GM19395 (cell line): ENCODE measurements around the gene TBC1D5.
A peak's percentile ranks its signal among the peaks of the same experiment; 100 is the strongest.
"Not testable (repeated sequence)": the region's sequence is repeated elsewhere in the genome, so short reads cannot be mapped to it uniquely, and the experiment has no call there.

Source experiments
- ATAC-seq: cut with Tn5 transposase; IDR thresholded peaks from one replicate; pipeline ENCODE4 v1.9.1; 2021; ENCODE audit warnings: mild to moderate bottlenecking, moderate library complexity; ENCODE audit not compliant: unreplicated experiment

Gene TBC1D5

GRCh38 chr3:17372362-17373210 is 369.8 kb downstream of the TBC1D5 start:
- no peak for ATAC-seq

GRCh38 chr3:17369973-17370372 is 372.5 kb downstream of the TBC1D5 start:
- no peak for ATAC-seq

GRCh38 chr3:17367171-17367570 is 375.3 kb downstream of the TBC1D5 start:
- no peak for ATAC-seq

DNA sequence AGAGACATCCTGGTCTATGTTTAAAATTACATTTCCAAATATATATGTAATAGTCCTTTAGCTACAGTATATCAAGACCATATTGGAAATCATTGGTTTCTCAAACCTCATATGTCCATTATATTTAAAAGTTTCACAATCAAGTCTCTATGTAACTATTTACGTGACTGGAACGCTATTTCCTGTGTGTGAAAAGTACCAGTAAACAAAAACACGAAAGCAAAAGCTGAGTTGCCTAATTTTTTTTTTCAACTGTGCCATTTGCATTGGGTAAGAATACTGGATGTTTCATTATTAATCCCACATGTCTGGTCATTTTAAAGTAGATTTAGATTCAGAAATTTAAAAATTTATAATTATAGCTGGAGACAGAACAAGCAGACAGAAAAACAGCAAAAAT is 381.4 kb downstream of the TBC1D5 start:
- no peak for ATAC-seq

DNA sequence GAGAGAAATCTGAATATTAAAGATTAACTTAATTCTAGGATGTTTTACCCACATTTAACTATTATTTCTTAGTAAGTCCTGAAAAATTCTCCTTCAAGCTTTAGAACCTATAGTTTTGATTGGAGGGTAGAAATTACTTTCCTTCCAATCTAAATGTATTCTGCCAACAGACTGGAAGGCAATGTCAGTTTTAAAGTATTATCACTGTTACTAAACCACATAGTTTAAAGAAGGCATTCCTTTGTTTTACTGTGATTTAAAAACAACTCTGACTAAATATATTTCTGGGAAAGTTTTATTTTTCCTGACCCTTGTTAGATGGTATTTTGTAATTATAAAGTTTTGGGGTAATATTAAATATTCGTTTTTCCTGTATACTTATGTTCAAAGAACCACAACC is 382.5 kb downstream of the TBC1D5 start:
- ATAC-seq: no peak

GRCh38 chr3:17357035-17357710 is 385.3 kb downstream of the TBC1D5 start:
- no peak for ATAC-seq

GRCh38 chr3:17356585-17356984 is 385.8 kb downstream of the TBC1D5 start:
- no peak for ATAC-seq

GRCh38 chr3:17355591-17355990 is 386.8 kb downstream of the TBC1D5 start:
- ATAC-seq: no peak

DNA sequence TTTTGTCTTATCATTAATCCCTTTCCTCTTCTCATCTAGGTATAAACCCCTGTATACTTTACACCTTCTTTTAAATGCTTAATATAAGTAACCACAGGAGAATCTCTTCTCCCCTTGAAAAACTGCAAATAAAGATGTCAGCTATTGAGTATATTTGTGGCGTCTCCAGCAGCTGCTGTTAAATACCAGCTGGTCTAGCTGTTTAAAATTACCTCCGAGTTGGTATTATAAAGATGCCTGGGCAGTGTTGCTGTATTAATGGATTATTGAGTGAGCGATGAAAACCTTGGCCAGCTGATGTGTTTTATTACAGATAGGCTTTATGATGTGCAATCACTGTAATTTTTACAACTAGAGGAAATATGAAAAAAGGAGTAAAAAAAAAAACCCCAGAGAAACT is 388.1 kb downstream of the TBC1D5 start:
- ATAC-seq: no peak

GRCh38 chr3:17352620-17353019 is 389.8 kb downstream of the TBC1D5 start:
- no peak for ATAC-seq

DNA sequence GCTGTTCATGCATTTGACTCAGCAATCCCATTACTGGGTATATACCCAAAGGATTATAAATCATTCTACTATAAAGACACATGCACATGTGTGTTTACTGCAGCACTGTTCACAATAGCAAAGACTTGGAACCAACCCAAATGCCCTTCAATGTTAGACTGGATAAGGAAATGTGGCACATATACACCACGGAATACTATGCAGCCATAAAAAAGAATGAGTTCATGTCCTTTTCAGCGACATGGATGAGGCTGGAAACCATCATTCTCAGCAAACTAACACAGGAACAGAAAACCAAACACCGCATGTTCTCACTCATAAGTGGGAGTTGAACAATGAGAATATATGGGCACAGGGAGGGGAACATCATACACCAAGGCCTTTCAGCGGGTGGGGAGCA is 391.2 kb downstream of the TBC1D5 start:
- ATAC-seq: not testable (repeated sequence)

- no peak for ATAC-seq
Observed at GRCh38 chr3:17349093-17349492, 393.3 kb downstream of the TBC1D5 start.

- no peak for ATAC-seq
Observed at GRCh38 chr3:17342119-17342518, 400.3 kb downstream of the TBC1D5 start.

DNA sequence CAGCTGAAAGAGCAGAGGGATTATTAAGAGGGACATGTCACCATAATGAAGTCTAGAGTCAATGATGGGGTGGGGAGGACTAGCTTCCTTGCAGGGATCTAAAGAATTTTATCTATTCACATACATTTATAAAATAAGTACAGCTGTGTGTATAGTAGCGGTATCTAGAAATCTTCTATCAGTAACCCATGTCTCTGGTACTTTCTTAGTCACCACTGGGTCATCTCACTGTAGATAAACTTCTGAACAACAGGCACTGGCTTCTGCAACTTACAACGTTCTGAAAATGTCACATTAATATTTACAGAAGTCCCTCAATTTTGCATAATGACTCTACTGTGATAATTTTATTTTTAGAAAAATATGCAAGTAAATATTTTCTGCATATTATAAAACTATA is 401.7 kb downstream of the TBC1D5 start:
- ATAC-seq: no peak

- ATAC-seq: no peak
Observed at GRCh38 chr3:17340261-17340660, 402.2 kb downstream of the TBC1D5 start.

DNA sequence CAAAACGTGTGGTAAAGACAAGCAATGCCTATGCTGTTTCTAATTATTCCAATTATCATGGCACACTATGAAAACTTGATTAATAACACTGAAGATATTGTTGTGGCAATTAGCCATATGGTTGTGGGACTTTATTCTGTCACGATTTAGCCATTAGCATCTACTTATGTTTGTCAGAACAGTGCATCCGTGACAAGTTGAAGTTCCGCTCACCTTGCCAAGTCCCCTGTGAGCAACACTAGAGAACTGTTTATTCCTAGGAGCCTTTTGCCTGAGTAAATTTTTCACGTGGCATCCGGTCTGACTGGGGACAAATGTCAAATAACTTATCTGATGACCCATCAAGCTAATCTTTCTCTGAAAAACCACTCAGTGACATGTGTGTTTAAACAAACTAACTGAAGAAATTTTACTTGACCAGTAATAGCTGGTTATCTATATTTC is 403.3 kb downstream of the TBC1D5 start:
- ATAC-seq: no peak

GRCh38 chr3:17336291-17336690 is 406.1 kb downstream of the TBC1D5 start:
- ATAC-seq: no peak

- no peak for ATAC-seq
Observed at GRCh38 chr3:17333893-17334292, 408.5 kb downstream of the TBC1D5 start.

GRCh38 chr3:17333446-17333845 is 409.0 kb downstream of the TBC1D5 start:
- no peak for ATAC-seq

DNA sequence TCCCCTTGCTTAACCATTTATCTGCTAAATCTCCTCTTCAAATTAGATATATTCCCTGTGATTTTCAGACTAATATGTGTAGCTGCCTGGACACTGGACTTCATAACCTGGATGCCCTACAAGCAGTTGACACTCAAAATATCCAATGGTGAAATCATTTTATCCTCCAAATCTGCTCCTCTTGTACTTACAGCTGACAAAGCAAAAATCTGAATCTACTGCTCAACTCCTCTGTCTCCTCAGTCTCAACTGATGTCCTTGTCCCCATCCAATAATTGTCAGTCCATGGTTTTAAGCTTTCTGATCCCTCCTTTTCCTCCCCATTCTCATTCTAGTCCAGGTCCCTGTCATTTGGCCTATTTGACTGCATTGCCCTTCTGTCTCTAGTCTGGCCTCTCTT is 411.8 kb downstream of the TBC1D5 start:
- ATAC-seq: no peak

GRCh38 chr3:17329927-17330326 is 412.5 kb downstream of the TBC1D5 start:
- no peak for ATAC-seq

GRCh38 chr3:17322106-17322793 is 420.2 kb downstream of the TBC1D5 start:
- ATAC-seq: peak; percentile 81
